ENCODE measurements around the gene TMEM259.

DNA sequence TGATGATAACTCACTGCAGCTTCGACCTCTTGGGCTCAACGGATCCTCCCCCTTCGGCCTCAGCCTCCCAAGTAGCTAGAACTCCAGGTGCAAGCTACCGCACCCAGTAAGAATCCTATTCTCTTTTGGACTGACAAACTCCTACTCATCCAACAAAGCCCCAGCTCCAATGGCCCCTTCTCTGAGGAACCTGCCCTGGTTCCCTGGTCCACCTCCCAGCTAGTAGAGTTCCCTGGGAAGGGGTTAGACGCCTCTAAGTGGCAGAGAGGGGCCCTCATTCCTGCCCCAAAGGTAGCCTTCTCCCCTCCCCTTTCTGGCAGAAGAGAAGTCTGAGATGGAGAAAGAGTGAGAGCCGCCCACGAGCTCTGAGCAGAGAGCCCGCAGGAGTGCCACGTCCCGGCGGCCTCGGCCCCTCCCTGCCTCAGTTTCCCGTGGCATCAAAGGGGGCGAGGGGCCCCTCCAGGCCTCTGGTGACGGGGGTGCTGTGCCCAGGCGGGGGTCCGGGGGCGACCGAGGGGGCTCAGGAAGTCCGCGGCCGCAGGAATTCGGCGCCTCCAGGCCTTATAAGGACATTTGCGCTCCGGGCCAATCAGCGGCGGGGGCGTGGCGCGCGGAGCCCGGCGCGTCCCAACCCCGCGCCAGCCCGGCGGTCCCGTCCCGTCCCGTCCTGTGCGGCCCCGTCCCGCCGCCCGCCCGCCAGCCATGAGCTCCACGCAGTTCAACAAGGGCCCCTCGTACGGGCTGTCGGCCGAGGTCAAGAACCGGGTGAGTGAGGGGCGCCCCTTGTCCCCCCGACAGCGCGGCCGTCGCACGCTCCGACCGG, 5.2 kb upstream of the TMEM259 start, which contains the start of gene CNN2:
- TF ChIP-seq, protein P1, sequence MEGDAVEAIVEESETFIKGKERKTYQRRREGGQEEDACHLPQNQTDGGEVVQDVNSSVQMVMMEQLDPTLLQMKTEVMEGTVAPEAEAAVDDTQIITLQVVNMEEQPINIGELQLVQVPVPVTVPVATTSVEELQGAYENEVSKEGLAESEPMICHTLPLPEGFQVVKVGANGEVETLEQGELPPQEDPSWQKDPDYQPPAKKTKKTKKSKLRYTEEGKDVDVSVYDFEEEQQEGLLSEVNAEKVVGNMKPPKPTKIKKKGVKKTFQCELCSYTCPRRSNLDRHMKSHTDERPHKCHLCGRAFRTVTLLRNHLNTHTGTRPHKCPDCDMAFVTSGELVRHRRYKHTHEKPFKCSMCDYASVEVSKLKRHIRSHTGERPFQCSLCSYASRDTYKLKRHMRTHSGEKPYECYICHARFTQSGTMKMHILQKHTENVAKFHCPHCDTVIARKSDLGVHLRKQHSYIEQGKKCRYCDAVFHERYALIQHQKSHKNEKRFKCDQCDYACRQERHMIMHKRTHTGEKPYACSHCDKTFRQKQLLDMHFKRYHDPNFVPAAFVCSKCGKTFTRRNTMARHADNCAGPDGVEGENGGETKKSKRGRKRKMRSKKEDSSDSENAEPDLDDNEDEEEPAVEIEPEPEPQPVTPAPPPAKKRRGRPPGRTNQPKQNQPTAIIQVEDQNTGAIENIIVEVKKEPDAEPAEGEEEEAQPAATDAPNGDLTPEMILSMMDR (IDR thresholded peaks at IDR 0.05) = no peak
- peak in 3 of 4 donors; percentile 73 to 98 (median 91) for TF ChIP-seq POLR2A (IDR thresholded peaks at IDR 0.05)

Data from esophagus squamous epithelium (tissue), 4 donors.